Measurements from ENCODE around the gene MPV17L.

DNA sequence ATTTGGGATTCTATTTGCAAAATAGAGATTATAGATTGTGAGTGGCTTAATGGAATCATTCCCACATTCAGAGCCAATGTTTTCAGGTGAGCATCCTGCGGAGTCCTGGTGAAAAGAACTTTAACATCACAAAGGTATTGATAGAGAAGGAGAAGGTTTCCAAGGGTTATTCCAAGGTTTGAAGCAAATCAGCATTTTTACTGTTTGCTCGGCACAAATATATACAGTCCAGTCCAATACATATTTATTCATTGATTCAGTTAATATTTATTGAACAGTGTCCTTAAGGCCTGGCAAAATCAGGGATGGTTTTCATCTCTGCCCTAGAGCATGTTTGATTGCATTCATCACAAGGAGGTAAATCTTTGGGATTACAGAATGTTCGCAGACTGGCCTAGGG, 6.4 kb downstream of the MPV17L start:
- TF ChIP-seq CTCF (IDR thresholded peaks at IDR 0.05; ENCODE audit: low read depth, low read length, poor library complexity, severe bottlenecking) (no peak), EZH2phosphoT487 (IDR thresholded peaks at IDR 0.05; ENCODE audit: borderline replicate concordance, low read length) (no peak)
